Cerebellar cortex (tissue), 1 donor: ENCODE measurements around the gene CDH11.

Experiments used
- DNase-seq: peaks from one replicate; pipeline ENCODE4 v3.0.0-alpha.2; 2015; ENCODE audit warnings: low spot score

Gene CDH11

GRCh38 chr16:65070831-65071432 lies 50.9 kb downstream of the CDH11 start:
- DNase-seq: peak; percentile 63

GRCh38 chr16:65069766-65070165 lies 52.1 kb downstream of the CDH11 start:
- DNase-seq: no peak

GRCh38 chr16:65069065-65069464 lies 52.8 kb downstream of the CDH11 start:
- DNase-seq: no peak

- peak; percentile 2 for DNase-seq
Observed at GRCh38 chr16:65068151-65068740, 53.6 kb downstream of the CDH11 start.

GRCh38 chr16:65066651-65067050 lies 55.2 kb downstream of the CDH11 start:
- no peak for DNase-seq

- DNase-seq: no peak
Observed at GRCh38 chr16:65065031-65065430, 56.8 kb downstream of the CDH11 start.

- no peak for DNase-seq
Observed at GRCh38 chr16:65064131-65064530, 57.7 kb downstream of the CDH11 start.

GRCh38 chr16:65062736-65063583 lies 58.9 kb downstream of the CDH11 start:
- DNase-seq: peak; percentile 13

- no peak for DNase-seq
Observed at GRCh38 chr16:65061935-65062518, 59.8 kb downstream of the CDH11 start.

GRCh38 chr16:65061263-65061662 lies 60.6 kb downstream of the CDH11 start:
- no peak for DNase-seq

- DNase-seq: no peak
Observed at GRCh38 chr16:65059406-65059980, 62.4 kb downstream of the CDH11 start.

GRCh38 chr16:65057184-65057583 lies 64.7 kb downstream of the CDH11 start:
- DNase-seq: no peak

- DNase-seq: no peak
Observed at GRCh38 chr16:65054457-65054856, 67.4 kb downstream of the CDH11 start.

GRCh38 chr16:65049679-65050078 lies 72.2 kb downstream of the CDH11 start:
- DNase-seq: no peak

GRCh38 chr16:65045961-65046360 lies 75.9 kb downstream of the CDH11 start:
- no peak for DNase-seq

GRCh38 chr16:65044873-65045272 lies 77.0 kb downstream of the CDH11 start:
- DNase-seq: no peak

GRCh38 chr16:65044026-65044425 lies 77.8 kb downstream of the CDH11 start:
- no peak for DNase-seq

GRCh38 chr16:65042438-65043365 lies 79.2 kb downstream of the CDH11 start:
- DNase-seq: no peak

GRCh38 chr16:65041667-65042066 lies 80.2 kb downstream of the CDH11 start:
- DNase-seq: no peak

- DNase-seq: no peak
Observed at GRCh38 chr16:65038100-65038499, 83.8 kb downstream of the CDH11 start.

- no peak for DNase-seq
Observed at GRCh38 chr16:65037556-65037955, 84.3 kb downstream of the CDH11 start.
